Endometrial microvascular endothelial cells (primary cell): ENCODE data around the gene TNS4. TPM values are rescaled to one million over a fixed set of nuclear protein-coding genes. Genes with fewer than 3 reads are reported as not detected.

Experiments used
- in situ Hi-C: cut with HindIII; loops from 2 replicates; pipeline ENCODE4 v1.10.0; 2017; ENCODE audit warnings: low sequenced_read_pairs, low pct_unique_long_range_greater_than_20kb; ENCODE audit errors: inconsistent ontology term
- total RNA-seq: library from RNA; depleted of rRNA; stranded (reverse); fragments of >200 nt; gene quantifications from one replicate; pipeline ENCODE4 v1.2.3, GENCODE V29; 2015; ENCODE audit errors: inconsistent ontology term

The TNS4 gene
- total RNA-seq, 1 donor from 2014 or later = not detected

GRCh38 chr17:40466298-40466971 lies 35.0 kb downstream of the TNS4 start:
- in situ Hi-C loops = no loop called here

GRCh38 chr17:40464392-40464855 lies 37.0 kb downstream of the TNS4 start:
- in situ Hi-C loops = no loop called here

- in situ Hi-C loops = no loop called here
These were observed 38.3 kb downstream of the TNS4 start for GRCh38 chr17:40463122-40463550.

GRCh38 chr17:40462343-40463121 lies 38.9 kb downstream of the TNS4 start:
- in situ Hi-C loops = no loop called here

- in situ Hi-C loops = no loop called here
These were observed 39.6 kb downstream of the TNS4 start for GRCh38 chr17:40461732-40462342.

GRCh38 chr17:40460968-40461731 lies 40.3 kb downstream of the TNS4 start:
- in situ Hi-C loops = no loop called here

GRCh38 chr17:40460604-40460967 lies 40.8 kb downstream of the TNS4 start:
- in situ Hi-C loops = no loop called here

GRCh38 chr17:40459636-40460603 lies 41.5 kb downstream of the TNS4 start:
- in situ Hi-C loops = no loop called here

GRCh38 chr17:40458851-40459482 lies 42.5 kb downstream of the TNS4 start:
- in situ Hi-C loops = no loop called here

GRCh38 chr17:40457964-40458791 lies 43.2 kb downstream of the TNS4 start:
- in situ Hi-C loops = no loop called here

- in situ Hi-C loops = no loop called here
These were observed 44.1 kb downstream of the TNS4 start for GRCh38 chr17:40457369-40457768.

- in situ Hi-C loops = no loop called here
These were observed 44.9 kb downstream of the TNS4 start for GRCh38 chr17:40456396-40456951.

- in situ Hi-C loops = no loop called here
These were observed 46.8 kb downstream of the TNS4 start for GRCh38 chr17:40454613-40454995.

- in situ Hi-C loops = no loop called here
These were observed 47.4 kb downstream of the TNS4 start for GRCh38 chr17:40453881-40454612.

- in situ Hi-C loops = no loop called here
These were observed 48.5 kb downstream of the TNS4 start for GRCh38 chr17:40452921-40453378.

GRCh38 chr17:40452216-40452787 lies 49.1 kb downstream of the TNS4 start:
- in situ Hi-C loops = no loop called here
